Measurements from ENCODE around the gene TTPAL.
A peak's percentile ranks its signal among the peaks of the same experiment; 100 is the strongest.

TTPAL gene, protein sequence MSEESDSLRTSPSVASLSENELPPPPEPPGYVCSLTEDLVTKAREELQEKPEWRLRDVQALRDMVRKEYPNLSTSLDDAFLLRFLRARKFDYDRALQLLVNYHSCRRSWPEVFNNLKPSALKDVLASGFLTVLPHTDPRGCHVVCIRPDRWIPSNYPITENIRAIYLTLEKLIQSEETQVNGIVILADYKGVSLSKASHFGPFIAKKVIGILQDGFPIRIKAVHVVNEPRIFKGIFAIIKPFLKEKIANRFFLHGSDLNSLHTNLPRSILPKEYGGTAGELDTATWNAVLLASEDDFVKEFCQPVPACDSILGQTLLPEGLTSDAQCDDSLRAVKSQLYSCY

DNA sequence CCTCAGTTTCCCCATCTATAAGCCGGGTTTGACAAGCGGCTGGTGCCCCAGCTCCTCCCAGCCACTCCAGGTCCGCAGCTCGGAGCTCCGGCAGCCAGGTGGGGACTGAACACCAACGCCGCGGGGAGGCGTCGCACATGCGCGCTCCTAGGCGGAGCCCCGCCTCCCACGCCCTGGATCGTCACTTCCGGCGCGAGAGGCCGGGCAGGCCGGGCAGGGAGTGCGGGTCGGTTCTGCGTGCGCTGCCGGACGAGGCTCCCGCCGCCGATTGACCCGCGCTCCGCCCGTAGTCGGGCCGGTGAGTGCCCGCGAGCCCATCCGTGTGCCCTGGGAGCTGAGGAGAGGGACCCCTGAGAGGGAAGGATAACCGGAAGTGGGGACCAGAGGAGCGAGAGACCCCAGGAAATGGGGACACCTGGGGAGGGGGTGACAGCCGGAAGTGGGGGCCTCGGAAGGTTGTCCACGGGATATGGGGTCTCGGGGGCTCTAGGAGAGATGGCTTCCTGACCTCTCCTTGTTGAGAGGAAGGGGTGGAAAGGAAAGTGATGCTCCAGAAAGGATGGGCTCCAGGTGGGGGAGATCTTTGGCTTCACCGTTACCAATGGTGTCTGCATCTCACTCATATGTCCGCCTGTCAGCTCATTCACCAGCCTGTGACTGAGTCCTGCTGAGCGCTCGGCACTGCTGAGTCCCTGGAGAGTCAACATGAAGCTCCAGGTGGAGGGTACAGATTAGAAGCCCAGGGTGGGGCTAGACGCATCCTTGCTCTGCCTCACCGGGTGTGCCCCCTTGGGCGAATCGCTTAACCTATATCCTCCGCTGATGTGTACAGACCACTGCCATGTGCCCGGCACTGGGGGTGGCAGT, at the start of gene TTPAL:
TTPAL (plus strand) TSS at position 181 of the 867 bp plus-strand sequence. CDS start 4,126 bp downstream, outside the sequence.
- peak; percentile 94 for DNase-seq (ENCODE audit: low spot score)
- TF ChIP-seq, protein P1, sequence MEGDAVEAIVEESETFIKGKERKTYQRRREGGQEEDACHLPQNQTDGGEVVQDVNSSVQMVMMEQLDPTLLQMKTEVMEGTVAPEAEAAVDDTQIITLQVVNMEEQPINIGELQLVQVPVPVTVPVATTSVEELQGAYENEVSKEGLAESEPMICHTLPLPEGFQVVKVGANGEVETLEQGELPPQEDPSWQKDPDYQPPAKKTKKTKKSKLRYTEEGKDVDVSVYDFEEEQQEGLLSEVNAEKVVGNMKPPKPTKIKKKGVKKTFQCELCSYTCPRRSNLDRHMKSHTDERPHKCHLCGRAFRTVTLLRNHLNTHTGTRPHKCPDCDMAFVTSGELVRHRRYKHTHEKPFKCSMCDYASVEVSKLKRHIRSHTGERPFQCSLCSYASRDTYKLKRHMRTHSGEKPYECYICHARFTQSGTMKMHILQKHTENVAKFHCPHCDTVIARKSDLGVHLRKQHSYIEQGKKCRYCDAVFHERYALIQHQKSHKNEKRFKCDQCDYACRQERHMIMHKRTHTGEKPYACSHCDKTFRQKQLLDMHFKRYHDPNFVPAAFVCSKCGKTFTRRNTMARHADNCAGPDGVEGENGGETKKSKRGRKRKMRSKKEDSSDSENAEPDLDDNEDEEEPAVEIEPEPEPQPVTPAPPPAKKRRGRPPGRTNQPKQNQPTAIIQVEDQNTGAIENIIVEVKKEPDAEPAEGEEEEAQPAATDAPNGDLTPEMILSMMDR (IDR thresholded peaks at IDR 0.05; ENCODE audit: extremely low read depth, missing control alignments), result peak; percentile 22

DNA sequence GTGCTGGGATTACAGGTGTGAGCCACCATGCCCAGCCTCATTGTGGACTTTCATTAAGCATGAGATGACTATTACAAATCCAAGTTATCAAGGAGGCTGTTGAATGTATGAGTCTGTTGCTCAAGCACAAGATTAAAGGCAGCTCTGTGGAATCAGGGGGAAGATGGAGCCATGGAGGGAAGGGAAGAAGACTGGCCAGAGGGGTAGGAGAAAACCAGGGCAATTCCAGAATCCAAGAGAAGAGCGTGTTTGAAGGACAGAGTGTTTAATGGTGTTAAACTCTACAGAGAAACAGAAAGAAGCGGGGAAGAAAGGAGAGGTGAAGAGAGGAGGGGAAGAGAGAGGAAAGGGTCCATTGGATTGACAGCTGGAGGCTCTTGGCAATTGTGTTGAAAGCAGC, 49.8 kb upstream of the TTPAL start:
- TF ChIP-seq, protein P1 (IDR thresholded peaks at IDR 0.05; ENCODE audit: extremely low read depth, missing control alignments), result no peak
- DNase-seq (ENCODE audit: low spot score), result no peak

DNA sequence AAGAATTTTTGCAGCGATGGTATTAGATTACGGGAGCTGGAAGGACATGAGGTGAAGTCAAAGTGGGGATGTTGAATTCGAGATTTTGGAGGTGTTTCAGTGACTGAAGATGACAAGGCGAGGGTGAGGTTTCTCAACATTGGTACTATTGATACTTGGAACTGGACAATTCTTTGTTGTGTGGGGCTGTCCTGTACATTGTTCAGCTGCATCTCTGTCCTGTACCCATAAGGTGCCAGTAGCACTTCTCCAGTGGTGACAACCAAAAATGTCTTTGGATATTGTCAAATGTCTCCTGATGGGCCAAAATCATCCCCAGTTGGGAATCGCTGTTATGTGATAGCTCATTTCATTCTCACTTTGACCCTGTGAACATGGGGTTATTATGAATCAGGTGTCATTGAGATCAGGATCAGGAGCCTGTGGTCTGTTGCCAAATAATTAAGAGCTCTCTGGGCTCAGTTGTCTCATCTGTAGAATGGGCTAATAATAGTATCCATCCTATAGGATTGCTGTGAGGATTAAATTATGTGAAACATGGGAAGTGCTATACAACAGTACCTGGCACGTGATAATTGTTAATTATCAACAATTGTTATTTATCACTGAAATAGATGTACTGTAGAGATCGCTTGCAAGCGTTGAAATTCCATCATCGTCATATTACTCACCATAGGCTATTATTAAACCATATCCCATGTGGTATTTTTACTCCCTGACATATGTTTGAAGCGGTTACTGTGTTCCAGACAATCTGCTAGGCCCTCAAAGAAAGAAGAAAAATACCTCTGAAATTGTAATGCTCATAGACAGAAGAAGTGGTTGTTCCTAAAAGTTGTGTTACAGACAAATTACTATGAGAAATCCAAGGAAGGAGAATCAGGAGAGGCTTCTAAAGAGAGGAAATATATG, 48.5 kb upstream of the TTPAL start:
- TF ChIP-seq, protein P1 (IDR thresholded peaks at IDR 0.05; ENCODE audit: extremely low read depth, missing control alignments), result no peak

DNA sequence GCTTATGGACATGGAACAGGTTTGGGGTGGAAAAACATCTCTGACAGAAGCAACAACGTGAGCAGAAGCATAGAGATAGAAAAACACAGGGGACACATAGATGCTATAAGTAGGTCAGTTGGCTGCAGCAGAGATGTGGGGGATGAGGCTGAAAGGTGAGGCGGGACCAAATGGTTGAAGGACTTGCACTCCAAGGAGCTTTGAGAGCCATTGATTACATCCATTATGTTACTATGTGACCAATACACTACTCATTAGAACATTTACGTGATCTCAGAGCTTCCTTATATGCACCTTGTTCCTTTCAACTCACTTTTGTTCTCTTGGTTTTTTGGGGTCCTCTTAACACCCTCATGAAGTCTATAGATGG, 47.9 kb upstream of the TTPAL start:
- TF ChIP-seq, protein P1 (IDR thresholded peaks at IDR 0.05; ENCODE audit: extremely low read depth, missing control alignments), result no peak
- no peak for DNase-seq (ENCODE audit: low spot score)

More for the DNA sequence above, 48.5 kb upstream of the TTPAL start:
- DNase-seq (ENCODE audit: low spot score), result no peak

DNA sequence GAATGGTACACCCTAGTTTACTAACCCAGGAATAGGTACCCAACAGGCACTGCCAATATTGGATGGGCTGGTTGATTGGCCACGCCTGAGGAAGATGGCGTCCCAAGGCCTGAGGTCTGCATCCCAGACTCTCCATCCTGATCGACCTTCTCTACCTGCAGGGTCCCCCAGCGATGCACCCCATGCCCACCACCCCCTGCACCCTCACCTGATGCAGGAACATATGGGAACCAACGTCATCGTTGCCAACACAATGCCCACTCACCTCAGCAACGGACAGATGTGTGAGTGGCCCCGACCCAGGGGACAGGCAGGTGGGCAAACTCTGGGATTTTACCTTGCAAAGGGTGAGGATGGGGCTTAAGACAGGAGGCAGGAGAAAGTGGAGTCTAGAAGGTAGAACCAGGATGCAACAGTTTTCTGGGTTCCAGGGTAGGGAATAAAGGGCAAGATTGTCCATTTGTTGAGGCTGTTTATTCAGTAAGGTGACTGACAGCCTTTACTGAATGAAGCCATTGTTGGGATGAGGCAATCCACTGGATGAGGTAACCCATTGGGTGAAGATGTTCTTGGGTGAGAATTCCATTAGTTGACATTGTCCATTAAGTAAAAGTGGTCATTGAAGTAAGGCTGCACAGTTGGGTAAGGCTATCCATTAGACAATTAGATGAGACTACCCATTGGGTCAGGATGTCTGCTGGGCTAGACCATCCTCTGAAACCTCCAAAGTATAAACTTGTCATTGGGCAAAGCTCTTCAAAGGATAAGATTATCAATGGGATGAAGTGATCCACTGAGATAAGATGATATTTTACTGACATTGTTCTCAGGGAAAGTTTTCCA, 47.3 kb upstream of the TTPAL start:
- no peak for DNase-seq (ENCODE audit: low spot score)
- TF ChIP-seq, protein P1 (IDR thresholded peaks at IDR 0.05; ENCODE audit: extremely low read depth, missing control alignments), result no peak

DNA sequence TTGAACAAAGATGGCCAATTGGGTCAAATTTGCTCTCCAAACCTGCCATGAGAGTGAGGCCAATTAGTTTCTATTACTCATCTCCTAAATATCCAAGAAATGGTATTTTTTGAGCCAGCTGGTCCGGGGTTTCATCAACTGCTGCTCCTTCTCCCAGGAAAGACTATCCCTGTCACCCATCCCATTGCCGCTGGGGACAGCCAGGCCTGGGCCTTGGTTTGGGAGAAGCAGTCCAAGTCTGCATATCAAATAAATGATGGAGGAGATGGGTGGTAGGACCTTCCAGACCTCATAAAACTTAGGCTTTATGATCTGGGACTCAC, 46.7 kb upstream of the TTPAL start:
- TF ChIP-seq, protein P1 (IDR thresholded peaks at IDR 0.05; ENCODE audit: extremely low read depth, missing control alignments), result no peak
- DNase-seq (ENCODE audit: low spot score), result no peak
